Esophagus squamous epithelium (tissue), 5 donors: Measurements from ENCODE around the gene RPL15. TPM values are rescaled to one million over a fixed set of nuclear protein-coding genes. Genes with fewer than 3 reads are reported as not detected.
A peak's percentile ranks its signal among the peaks of the same experiment; 100 is the strongest.

Experiments used
- DNase-seq: peaks from one replicate; lab custom pipeline; 2025; lab: John Stamatoyannopoulos, UW
- H3K27ac ChIP-seq, 4 donors: fragments of 200-600 bp; sonication (generic); one replicate each; pipeline ENCODE4 v1.5.1; 2016 to 2019; ENCODE audit warnings: mild to moderate bottlenecking in 1 of 4
- H3K27me3 ChIP-seq, 4 donors: fragments of 200-600 bp; sonication (generic); 1 replicate in 3 of 4; 2 replicates in 1 of 4; pipeline versions ENCODE4 v1.5.1 to v1.6.0; 2017 to 2021; ENCODE audit warnings: antibody characterized with exemption in 1 of 4
- H3K36me3 ChIP-seq, 3 donors: fragments of 200-600 bp; sonication (generic); one replicate each; pipeline ENCODE4 v1.5.1; 2016 to 2019
- H3K4me1 ChIP-seq, 3 donors: fragments of 200-600 bp; sonication (generic); one replicate each; pipeline ENCODE4 v1.5.1; 2017 to 2019
- H3K4me3 ChIP-seq, 4 donors: fragments of 200-600 bp; sonication (generic); 1 replicate in 3 of 4; 2 replicates in 1 of 4; pipeline ENCODE4 v1.5.1; 2016 to 2019; ENCODE audit warnings: mild to moderate bottlenecking in 2 of 4, moderate library complexity in 1 of 4
- H3K9me3 ChIP-seq, 3 donors: fragments of 200-600 bp; sonication (generic); one replicate each; pipeline ENCODE4 v1.5.1; 2016 to 2019
- CTCF ChIP-seq, 6 experiments: fragments of 450-650 bp in 4 of 6; fragments of 200-600 bp in 2 of 6; sonication (generic) in 2 of 6; IDR thresholded peaks; one replicate each; pipeline ENCODE4 v1.5.1; 2016 to 2019; ENCODE audit warnings: antibody characterized with exemption in 6 of 6, mild to moderate bottlenecking in 4 of 6, moderate library complexity in 4 of 6
- POLR2A ChIP-seq, 4 donors: fragments of 450-650 bp; IDR thresholded peaks; one replicate each; pipeline ENCODE4 v1.6.1; 2017; ENCODE audit warnings: antibody characterized with exemption in 4 of 4, mild to moderate bottlenecking in 4 of 4, moderate library complexity in 3 of 4
- WGBS, 2 donors: methylation state at CpG; one replicate each; pipeline ENCODE4 v1.1.5; 2018; 5-methylcytosine and 5-hydroxymethylcytosine counted together
- intact Hi-C: fragments of 100-400 bp; cut with DNase I; formaldehyde crosslinking; loops from one replicate; pipeline ENCODE4 v1.15.0; 2022
- total RNA-seq, 4 donors: library from RNA; depleted of rRNA; stranded (reverse); fragments of >200 nt; gene quantifications; one replicate each; pipeline ENCODE4 v1.1.0, GENCODE V29; 2016
- donor health status: DM: yes; HTN: yes; CAD: no.

Gene RPL15
- total RNA-seq, 4 donors from 2014 or later: 1,560 to 3,130 (median 2,166) TPM

- H3K36me3 ChIP-seq: peaks cover 0 to 55% (median 0%) of the 10 kb centered on the region in 3 donors
- TF ChIP-seq POLR2A (IDR thresholded peaks at IDR 0.05): no peak
- H3K27me3 ChIP-seq: no peaks in the 10 kb centered on the region
- no peak for DNase-seq
- 70 to 90% methylated on average over 3 of the region's 3 CpGs for WGBS, 2 donors
- no peak overlapping the region for H3K4me3 ChIP-seq
- H3K27ac ChIP-seq: no peak overlapping the region
- intact Hi-C loops: no loop called here
- H3K9me3 ChIP-seq: no peaks in the 10 kb centered on the region
- H3K4me1 ChIP-seq: peaks cover 0 to 53% (median 4%) of the 10 kb centered on the region in 3 donors
Measured at GRCh38 chr3:23956701-23957100, 39.8 kb downstream of the RPL15 start.

DNA sequence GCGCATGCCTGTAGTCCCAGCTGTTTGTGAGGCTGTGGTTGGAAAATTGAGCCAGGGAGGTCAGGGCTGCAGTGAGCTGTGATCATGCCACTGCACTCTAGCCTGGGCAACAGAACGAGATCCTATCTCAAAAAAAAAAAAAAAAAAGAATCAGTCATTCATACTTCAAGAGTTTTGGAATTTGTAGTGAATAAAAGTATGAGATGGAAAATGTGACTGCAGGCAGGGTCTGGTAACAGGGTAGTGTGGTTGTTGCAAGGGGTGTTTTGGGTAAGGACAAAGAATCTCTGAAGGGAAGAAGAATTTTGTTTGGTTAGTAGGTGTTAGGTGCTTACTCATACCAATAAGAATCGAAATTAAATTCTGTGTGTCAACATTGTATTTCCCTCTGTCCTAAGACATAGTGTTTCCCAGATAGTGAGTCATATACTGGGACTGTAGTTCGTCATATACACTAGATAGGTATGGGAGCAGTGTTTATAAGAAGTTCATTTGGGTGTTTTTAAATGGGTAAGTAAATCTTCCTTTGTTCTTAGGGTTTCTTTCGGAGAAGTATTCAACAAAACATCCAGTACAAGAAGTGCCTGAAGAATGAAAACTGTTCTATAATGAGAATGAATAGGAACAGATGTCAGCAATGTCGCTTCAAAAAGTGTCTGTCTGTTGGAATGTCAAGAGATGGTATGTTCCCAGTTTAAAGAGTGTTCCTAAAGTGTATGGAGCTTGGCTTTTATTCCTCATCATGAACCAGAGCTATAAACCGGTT, 42.4 kb downstream of the RPL15 start:
- no peaks in the 10 kb centered on the region for H3K27me3 ChIP-seq
- H3K4me3 ChIP-seq: no peak overlapping the region
- H3K27ac ChIP-seq: peak overlapping the region in 3 of 4 donors; percentile 30 to 49 (median 38)
- H3K9me3 ChIP-seq: no peaks in the 10 kb centered on the region
- TF ChIP-seq POLR2A (IDR thresholded peaks at IDR 0.05) (no peak), CTCF (IDR thresholded peaks at IDR 0.05) (no peak)
- DNase-seq: no peak
- WGBS, 2 donors: 50 to 51% methylated on average over 6 to 7 of the region's 7 CpGs
- peaks cover 0 to 80% (median 0%) of the 10 kb centered on the region in 3 donors for H3K36me3 ChIP-seq
- intact Hi-C loops: no loop called here
- H3K4me1 ChIP-seq: peaks cover 0 to 42% (median 16%) of the 10 kb centered on the region in 3 donors

DNA sequence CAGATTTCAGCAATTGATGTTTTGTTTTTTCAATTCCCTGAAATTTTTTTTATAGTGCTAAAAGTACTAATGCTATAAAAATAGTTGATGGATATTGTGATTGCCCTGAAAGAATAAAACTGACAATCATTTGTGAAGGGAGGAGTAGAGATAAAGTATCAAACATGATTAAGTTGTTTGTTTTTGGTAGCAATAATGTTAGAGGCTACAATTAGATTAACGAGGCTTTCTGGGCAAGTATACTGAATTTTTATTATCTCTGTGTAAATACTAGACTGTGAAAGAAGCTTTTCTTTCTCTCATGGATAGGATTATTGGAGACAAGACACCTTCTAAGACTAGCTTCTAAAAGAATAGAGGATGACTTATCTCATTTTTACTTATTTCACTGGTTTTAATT, 43.7 kb downstream of the RPL15 start:
- TF ChIP-seq CTCF (IDR thresholded peaks at IDR 0.05) (no peak), POLR2A (IDR thresholded peaks at IDR 0.05) (no peak)
- H3K4me3 ChIP-seq: no peak overlapping the region
- intact Hi-C loops: no loop called here
- no peaks in the 10 kb centered on the region for H3K9me3 ChIP-seq
- DNase-seq: no peak
- 29 to 48% methylated on average over 1 of the region's 1 CpG for WGBS, 2 donors
- no peaks in the 10 kb centered on the region for H3K27me3 ChIP-seq
- peaks cover 0 to 49% (median 16%) of the 10 kb centered on the region in 3 donors for H3K4me1 ChIP-seq
- no peak overlapping the region for H3K27ac ChIP-seq
- H3K36me3 ChIP-seq: peaks cover 0 to 83% (median 0%) of the 10 kb centered on the region in 3 donors

DNA sequence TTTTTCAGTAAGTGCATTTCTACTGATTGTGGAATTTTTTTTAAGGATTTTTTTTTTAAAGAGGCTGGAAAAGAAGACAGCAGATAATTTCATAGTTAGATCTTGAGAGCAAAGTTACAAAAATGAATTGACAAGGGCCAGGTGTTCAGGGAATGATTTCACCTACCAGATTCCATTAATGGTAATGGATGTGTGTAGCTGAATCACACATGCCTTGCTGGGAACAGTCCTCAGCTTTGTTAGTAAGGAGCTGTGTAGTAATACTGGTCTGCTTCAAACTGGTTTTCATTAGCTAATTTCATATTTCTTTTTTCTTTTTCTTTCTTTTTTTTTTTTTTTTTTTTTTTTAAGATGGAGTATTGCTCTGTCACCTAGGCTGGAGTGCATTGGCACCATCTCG, 44.1 kb downstream of the RPL15 start:
- no peak overlapping the region for H3K27ac ChIP-seq
- H3K4me3 ChIP-seq: no peak overlapping the region
- intact Hi-C loops: no loop called here
- 100% methylated on average over 1 of the region's 1 CpG for WGBS, 2 donors
- peaks cover 0 to 83% (median 0%) of the 10 kb centered on the region in 3 donors for H3K36me3 ChIP-seq
- TF ChIP-seq POLR2A (IDR thresholded peaks at IDR 0.05) (no peak), CTCF (IDR thresholded peaks at IDR 0.05) (no peak)
- H3K27me3 ChIP-seq: no peaks in the 10 kb centered on the region
- DNase-seq: no peak
- H3K9me3 ChIP-seq: no peaks in the 10 kb centered on the region
- H3K4me1 ChIP-seq: peaks cover 0 to 53% (median 16%) of the 10 kb centered on the region in 3 donors

DNA sequence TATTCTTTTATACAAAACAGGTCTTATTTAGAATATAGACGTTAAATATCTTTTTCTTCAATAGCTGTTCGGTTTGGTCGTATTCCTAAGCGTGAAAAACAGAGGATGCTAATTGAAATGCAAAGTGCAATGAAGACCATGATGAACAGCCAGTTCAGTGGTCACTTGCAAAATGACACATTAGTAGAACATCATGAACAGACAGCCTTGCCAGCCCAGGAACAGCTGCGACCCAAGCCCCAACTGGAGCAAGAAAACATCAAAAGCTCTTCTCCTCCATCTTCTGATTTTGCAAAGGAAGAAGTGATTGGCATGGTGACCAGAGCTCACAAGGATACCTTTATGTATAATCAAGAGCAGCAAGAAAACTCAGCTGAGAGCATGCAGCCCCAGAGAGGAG, 45.0 kb downstream of the RPL15 start:
- peaks cover 0 to 60% (median 22%) of the 10 kb centered on the region in 3 donors for H3K4me1 ChIP-seq
- intact Hi-C loops: no loop called here

More for the DNA sequence above, 45.0 kb downstream of the RPL15 start:
- TF ChIP-seq CTCF (IDR thresholded peaks at IDR 0.05) (no peak), POLR2A (IDR thresholded peaks at IDR 0.05) (no peak)
- 93 to 96% methylated on average over 5 of the region's 5 CpGs for WGBS, 2 donors
- H3K4me3 ChIP-seq: no peak overlapping the region
- H3K27me3 ChIP-seq: no peaks in the 10 kb centered on the region
- no peak overlapping the region for H3K27ac ChIP-seq
- peaks cover 0 to 83% (median 0%) of the 10 kb centered on the region in 3 donors for H3K36me3 ChIP-seq
- no peak for DNase-seq
- no peaks in the 10 kb centered on the region for H3K9me3 ChIP-seq
